ENCODE data around the gene UBLCP1.
A peak's percentile ranks its signal among the peaks of the same experiment; 100 is the strongest.

The UBLCP1 gene, protein sequence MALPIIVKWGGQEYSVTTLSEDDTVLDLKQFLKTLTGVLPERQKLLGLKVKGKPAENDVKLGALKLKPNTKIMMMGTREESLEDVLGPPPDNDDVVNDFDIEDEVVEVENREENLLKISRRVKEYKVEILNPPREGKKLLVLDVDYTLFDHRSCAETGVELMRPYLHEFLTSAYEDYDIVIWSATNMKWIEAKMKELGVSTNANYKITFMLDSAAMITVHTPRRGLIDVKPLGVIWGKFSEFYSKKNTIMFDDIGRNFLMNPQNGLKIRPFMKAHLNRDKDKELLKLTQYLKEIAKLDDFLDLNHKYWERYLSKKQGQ
- long read RNA-seq, transcript UBLCP1-201 (11 exons, 2,392 nt) = major isoform, 146 of 155 reads
- long read RNA-seq, partial matches to known transcripts = 4 of 155 reads
- long read RNA-seq, other reads (novel, unspliced or antisense) = 5 of 155 reads

DNA sequence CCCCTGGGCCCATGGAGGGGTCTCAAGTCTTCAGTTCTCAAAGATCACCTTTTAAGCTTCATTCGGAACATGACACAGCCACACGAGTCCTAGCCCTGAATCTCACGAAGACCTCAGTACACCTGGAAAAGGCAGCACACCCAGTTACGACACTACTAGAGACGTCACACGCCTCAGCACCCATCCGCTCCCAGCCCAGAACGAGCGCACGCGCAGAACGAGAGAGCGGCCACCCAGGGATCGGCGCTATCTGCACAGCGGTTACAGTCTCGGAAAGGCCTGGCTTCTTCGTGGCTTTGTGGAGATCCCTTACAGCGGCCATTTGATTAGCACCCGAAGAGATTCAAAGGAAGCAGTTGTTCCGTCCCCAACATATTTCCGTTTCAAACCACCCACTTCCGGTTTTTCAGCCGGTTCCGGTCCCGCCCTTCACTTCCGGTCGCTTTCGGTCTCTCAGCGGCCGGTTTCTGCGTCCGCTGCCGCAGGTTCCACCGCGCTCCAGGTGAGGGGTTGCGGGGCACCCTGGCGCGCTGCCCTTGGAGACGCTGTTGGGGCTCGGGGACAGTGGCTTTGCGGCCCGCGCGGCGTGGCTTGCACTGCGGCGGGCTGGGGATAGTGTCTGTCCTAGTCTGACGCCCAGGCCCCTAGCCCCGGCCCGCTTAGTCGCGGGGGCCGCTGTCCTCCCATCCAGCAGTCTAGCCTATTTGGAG, at the start of gene UBLCP1:
Gene UBLCP1 (plus strand): TSS at position 432 of the 710 bp plus-strand sequence. CDS start 5,626 bp downstream, outside the sequence.
- peak; percentile 66 to 84 for DNase-seq (ENCODE audit: low read depth in 1 of 2, low spot score in 1 of 2)
- Histone ChIP-seq H3K27ac (replicated peaks) (peak within 1 kb of the TSS; percentile 89), H3K4me3 (replicated peaks; ENCODE audit: insufficient read depth, low read length) (peak within 1 kb of the TSS; percentile 86), H3K27me3 (ENCODE audit: insufficient read depth, poor library complexity, severe bottlenecking) (no peaks in the 10 kb centered on the region)
- TF ChIP-seq, protein P1, sequence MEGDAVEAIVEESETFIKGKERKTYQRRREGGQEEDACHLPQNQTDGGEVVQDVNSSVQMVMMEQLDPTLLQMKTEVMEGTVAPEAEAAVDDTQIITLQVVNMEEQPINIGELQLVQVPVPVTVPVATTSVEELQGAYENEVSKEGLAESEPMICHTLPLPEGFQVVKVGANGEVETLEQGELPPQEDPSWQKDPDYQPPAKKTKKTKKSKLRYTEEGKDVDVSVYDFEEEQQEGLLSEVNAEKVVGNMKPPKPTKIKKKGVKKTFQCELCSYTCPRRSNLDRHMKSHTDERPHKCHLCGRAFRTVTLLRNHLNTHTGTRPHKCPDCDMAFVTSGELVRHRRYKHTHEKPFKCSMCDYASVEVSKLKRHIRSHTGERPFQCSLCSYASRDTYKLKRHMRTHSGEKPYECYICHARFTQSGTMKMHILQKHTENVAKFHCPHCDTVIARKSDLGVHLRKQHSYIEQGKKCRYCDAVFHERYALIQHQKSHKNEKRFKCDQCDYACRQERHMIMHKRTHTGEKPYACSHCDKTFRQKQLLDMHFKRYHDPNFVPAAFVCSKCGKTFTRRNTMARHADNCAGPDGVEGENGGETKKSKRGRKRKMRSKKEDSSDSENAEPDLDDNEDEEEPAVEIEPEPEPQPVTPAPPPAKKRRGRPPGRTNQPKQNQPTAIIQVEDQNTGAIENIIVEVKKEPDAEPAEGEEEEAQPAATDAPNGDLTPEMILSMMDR (IDR thresholded peaks at IDR 0.05; ENCODE audit: insufficient read depth, low read length) = no peak
- TF ChIP-seq, protein P2, sequence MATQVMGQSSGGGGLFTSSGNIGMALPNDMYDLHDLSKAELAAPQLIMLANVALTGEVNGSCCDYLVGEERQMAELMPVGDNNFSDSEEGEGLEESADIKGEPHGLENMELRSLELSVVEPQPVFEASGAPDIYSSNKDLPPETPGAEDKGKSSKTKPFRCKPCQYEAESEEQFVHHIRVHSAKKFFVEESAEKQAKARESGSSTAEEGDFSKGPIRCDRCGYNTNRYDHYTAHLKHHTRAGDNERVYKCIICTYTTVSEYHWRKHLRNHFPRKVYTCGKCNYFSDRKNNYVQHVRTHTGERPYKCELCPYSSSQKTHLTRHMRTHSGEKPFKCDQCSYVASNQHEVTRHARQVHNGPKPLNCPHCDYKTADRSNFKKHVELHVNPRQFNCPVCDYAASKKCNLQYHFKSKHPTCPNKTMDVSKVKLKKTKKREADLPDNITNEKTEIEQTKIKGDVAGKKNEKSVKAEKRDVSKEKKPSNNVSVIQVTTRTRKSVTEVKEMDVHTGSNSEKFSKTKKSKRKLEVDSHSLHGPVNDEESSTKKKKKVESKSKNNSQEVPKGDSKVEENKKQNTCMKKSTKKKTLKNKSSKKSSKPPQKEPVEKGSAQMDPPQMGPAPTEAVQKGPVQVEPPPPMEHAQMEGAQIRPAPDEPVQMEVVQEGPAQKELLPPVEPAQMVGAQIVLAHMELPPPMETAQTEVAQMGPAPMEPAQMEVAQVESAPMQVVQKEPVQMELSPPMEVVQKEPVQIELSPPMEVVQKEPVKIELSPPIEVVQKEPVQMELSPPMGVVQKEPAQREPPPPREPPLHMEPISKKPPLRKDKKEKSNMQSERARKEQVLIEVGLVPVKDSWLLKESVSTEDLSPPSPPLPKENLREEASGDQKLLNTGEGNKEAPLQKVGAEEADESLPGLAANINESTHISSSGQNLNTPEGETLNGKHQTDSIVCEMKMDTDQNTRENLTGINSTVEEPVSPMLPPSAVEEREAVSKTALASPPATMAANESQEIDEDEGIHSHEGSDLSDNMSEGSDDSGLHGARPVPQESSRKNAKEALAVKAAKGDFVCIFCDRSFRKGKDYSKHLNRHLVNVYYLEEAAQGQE (IDR thresholded peaks at IDR 0.05; ENCODE audit: insufficient replicate concordance, low read depth) = peak; percentile 42
- TF ChIP-seq SPI1 (IDR thresholded peaks at IDR 0.05; ENCODE audit: borderline replicate concordance, low read depth) = peak; percentile 87
- no peak; the same call in 1 of the 2 replicates for TF ChIP-seq POLR2AphosphoS5 (IDR thresholded peaks at IDR 0.05; ENCODE audit: low read depth)
- peak; percentile 95 for TF ChIP-seq GABPA (IDR thresholded peaks at IDR 0.05; ENCODE audit: low read depth)

DNA sequence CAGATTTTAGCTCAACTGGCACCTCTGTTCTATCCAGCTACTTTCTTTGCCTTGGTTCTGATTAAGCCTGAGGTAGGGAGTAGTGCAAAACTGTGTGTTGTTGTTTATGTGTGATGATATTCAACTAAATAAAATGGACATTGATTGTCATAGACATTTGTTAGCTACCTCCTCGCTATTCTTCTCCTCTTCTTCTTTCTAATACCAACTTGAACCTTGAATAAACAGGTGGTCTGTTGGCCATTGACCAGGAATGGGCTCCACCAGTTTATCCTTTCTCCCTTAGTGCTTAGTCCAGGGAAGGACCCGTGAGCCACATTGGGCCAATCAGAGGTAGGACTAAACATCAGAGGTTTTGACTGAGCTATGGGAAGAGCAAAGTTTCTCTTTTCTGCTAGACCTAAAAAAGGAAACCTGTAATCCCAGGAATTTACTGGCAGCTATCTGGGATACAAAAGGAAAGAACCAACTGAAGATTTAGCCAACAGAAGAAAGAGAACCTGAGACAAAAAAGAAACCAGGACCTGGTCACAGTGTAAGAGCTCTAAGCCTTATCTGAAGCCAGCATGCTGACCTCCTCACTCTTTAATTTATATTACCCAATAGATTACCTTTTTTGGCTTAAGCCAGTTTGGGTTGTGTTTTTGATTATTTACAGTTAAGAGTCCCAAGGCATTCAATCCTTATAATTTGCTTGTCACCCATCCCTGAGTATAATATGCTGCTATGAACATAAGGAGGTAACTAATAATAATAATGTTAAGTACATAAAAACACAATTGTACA, 48.4 kb upstream of the UBLCP1 start:
- no peak for DNase-seq (ENCODE audit: low read depth in 1 of 2, low spot score in 1 of 2)
- Histone ChIP-seq H3K27ac (replicated peaks) (no peak overlapping the region), H3K27me3 (ENCODE audit: insufficient read depth, poor library complexity, severe bottlenecking) (no peaks in the 10 kb centered on the region), H3K4me3 (replicated peaks; ENCODE audit: insufficient read depth, low read length) (no peak overlapping the region)
- TF ChIP-seq GABPA (IDR thresholded peaks at IDR 0.05; ENCODE audit: low read depth) (no peak), SPI1 (IDR thresholded peaks at IDR 0.05; ENCODE audit: borderline replicate concordance, low read depth) (no peak), POLR2AphosphoS5 (IDR thresholded peaks at IDR 0.05; ENCODE audit: low read depth) (no peak)
- TF ChIP-seq, protein P1 (IDR thresholded peaks at IDR 0.05; ENCODE audit: insufficient read depth, low read length) = no peak
- TF ChIP-seq, protein P2 (IDR thresholded peaks at IDR 0.05; ENCODE audit: insufficient replicate concordance, low read depth) = no peak

DNA sequence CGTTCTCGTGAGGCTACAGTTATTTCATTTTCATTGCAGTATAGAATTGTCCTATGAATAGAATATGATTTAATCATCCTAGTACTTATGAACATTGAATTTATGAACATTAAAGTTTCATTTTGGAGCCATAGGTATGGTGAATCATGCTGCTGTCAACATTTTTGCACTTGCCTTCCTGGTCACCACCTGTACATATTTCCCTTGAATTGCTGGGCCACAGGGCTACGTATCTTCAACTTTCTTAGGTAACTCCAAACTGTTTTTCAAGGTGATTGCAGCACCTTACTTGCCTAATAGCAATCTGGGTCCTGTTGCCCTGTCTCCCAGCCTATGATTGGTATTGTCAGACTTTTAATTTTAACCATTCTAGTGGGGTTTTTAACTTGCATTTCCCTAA, 47.2 kb upstream of the UBLCP1 start:
- TF ChIP-seq GABPA (IDR thresholded peaks at IDR 0.05; ENCODE audit: low read depth) (no peak), SPI1 (IDR thresholded peaks at IDR 0.05; ENCODE audit: borderline replicate concordance, low read depth) (no peak), POLR2AphosphoS5 (IDR thresholded peaks at IDR 0.05; ENCODE audit: low read depth) (no peak)
- TF ChIP-seq, protein P2 (IDR thresholded peaks at IDR 0.05; ENCODE audit: insufficient replicate concordance, low read depth) = no peak
- TF ChIP-seq, protein P1 (IDR thresholded peaks at IDR 0.05; ENCODE audit: insufficient read depth, low read length) = no peak
- Histone ChIP-seq H3K4me3 (replicated peaks; ENCODE audit: insufficient read depth, low read length) (no peak overlapping the region), H3K27me3 (ENCODE audit: insufficient read depth, poor library complexity, severe bottlenecking) (no peaks in the 10 kb centered on the region), H3K27ac (replicated peaks) (peak overlapping the region; percentile 49)
- DNase-seq (ENCODE audit: low read depth in 1 of 2, low spot score in 1 of 2) = peak in 1 of 2 experiments; percentile 52
